ENCODE measurements around the gene RAB40B. TPM values are rescaled to one million over a fixed set of nuclear protein-coding genes. Genes with fewer than 3 reads are reported as not detected.
A peak's percentile ranks its signal among the peaks of the same experiment; 100 is the strongest.

The RAB40B gene
- total and polyA plus RNA-seq, 4 donors: 2.9 to 12.1 (median 10.5) TPM

DNA sequence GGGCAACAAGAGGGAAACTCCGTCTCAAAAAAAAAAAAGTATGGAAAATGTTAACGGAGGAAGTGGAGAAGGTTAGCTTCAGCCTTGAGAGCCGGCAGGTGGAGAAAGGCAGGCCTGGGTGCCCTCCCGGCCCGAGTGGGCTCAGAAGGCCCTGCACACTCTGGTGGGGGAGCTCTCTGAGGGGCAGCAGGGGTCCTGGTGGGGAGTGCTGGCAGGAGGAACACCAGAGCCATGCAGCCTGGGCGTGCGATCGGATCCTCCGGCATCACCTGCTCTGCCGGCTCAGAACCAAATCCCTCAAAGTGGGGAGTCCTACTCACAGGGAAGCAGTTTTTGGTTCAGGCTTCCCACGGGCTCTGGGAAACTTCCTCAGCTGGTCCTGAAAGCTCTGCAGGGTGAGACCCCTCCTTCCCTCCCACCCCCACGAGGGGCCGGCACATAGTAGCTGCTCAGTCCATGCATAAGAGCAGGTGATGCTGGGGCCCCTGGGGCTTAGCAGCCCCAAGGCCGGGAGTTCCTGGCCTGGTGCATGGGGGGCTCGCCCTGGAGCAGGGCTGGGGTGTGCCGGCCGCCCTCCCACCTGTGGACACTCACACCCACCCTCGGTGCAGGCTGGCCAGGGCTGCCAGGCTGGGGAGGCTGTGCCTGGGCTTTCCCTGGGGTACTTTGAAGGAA, 38.1 kb upstream of the RAB40B start:
- H3K36me3 ChIP-seq (ENCODE audit: control insufficient read depth in 4 of 4, insufficient read depth in 3 of 4, low read depth in 1 of 4, low read length in 3 of 4): peaks cover 0 to 18% (median 17%) of the 10 kb centered on the region in 4 donors
- no peak for TF ChIP-seq GABPA (IDR thresholded peaks at IDR 0.05 in 1 of 2, conservative IDR thresholded peaks at IDR 0.05 in 1 of 2)
- TF ChIP-seq EGR1 (IDR thresholded peaks at IDR 0.05; ENCODE audit: low read depth in 2 of 2): no peak
- TF ChIP-seq HNF4G (IDR thresholded peaks at IDR 0.05): no peak
- TF ChIP-seq SP1 (IDR thresholded peaks at IDR 0.05): no peak
- no peak for TF ChIP-seq RAD21 (IDR thresholded peaks at IDR 0.05)
- TF ChIP-seq MAX (IDR thresholded peaks at IDR 0.05): no peak
- no peak for TF ChIP-seq FOXA2 (IDR thresholded peaks at IDR 0.05)
- no peak for TF ChIP-seq TAF1 (conservative IDR thresholded peaks at IDR 0.05)
- no peak for TF ChIP-seq RXRA (IDR thresholded peaks at IDR 0.05)
- no peak for TF ChIP-seq ZBTB33 (IDR thresholded peaks at IDR 0.05)
- TF ChIP-seq HNF4A (conservative IDR thresholded peaks at IDR 0.05): no peak
- no peak for TF ChIP-seq NR2F2 (IDR thresholded peaks at IDR 0.05)
- TF ChIP-seq REST (IDR thresholded peaks at IDR 0.05): no peak
- no peak for DNase-seq (ENCODE audit: low spot score)
- peak overlapping the region; percentile 47 to 62 for H3K9ac ChIP-seq (ENCODE audit: low read depth in 1 of 2, low read length in 2 of 2)
- peak overlapping the region; percentile 14 to 91 (median 78) for H3K4me3 ChIP-seq (ENCODE audit: low read depth in 1 of 3, low read length in 3 of 3)
- no peaks in the 10 kb centered on the region for H3K27me3 ChIP-seq (ENCODE audit: control insufficient read depth in 4 of 4, insufficient read depth in 4 of 4, low read length in 3 of 4)
- peaks cover 15 to 44% (median 28%) of the 10 kb centered on the region in 4 donors for H3K4me1 ChIP-seq (ENCODE audit: control insufficient read depth in 4 of 4, insufficient read depth in 4 of 4, low read length in 3 of 4)
- peak overlapping the region; percentile 19 to 69 for H3K27ac ChIP-seq (ENCODE audit: low read depth in 1 of 2, low read length in 2 of 2)
- 54% methylated on average over 18 of the region's 18 CpGs for WGBS
- H3K9me3 ChIP-seq (ENCODE audit: control insufficient read depth in 4 of 4, low read length in 3 of 4): peaks cover 0 to 4% (median under 1%) of the 10 kb centered on the region in 4 donors

DNA sequence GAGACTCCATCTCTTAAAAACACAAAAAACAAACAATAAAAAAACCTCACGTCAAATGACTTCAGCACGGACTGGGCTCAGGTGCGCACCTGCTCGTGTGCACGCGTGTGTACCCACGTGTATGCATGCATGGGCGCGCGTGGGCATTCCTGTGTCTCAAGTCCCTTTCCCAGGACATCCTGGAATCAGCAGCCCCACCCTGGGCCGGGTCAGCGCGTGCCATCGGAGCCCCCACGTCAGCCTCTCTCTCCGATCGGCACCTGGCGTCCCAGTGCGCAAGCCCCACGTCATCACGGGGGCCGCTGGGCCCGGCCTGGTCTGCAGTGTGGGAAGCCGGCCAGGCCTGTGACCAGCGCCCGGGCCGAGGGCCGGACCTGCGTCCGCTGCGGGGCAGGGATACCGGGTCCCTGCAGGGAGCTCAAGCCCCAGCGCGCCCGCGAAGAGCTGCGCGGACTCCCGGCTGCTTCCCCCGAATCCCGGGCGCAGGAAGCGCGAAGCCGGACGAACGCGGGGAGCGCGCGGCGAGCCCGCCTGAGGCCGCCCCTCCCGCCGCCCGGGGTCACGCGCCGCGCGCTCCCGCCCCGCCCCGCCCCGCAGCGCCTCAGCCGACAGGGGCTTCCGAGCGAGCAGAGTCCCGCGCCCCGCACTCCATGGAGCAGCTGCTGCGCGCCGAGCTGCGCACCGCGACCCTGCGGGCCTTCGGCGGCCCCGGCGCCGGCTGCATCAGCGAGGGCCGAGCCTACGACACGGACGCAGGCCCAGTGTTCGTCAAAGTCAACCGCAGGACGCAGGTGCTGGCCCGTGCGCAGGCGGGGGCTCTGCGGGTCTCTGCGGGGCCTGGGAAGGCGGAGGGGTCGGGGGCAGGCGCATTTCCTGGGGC, 36.7 kb upstream of the RAB40B start, which contains the start of gene FN3K:
Gene FN3K (plus strand): TSS at position 629 of the 880 bp plus-strand sequence. CDS start 22 bp downstream, at position 651.
- peaks cover 0 to 16% (median 8%) of the 10 kb centered on the region in 4 donors for H3K36me3 ChIP-seq (ENCODE audit: control insufficient read depth in 4 of 4, insufficient read depth in 3 of 4, low read depth in 1 of 4, low read length in 3 of 4)
- no peaks in the 10 kb centered on the region for H3K27me3 ChIP-seq (ENCODE audit: control insufficient read depth in 4 of 4, insufficient read depth in 4 of 4, low read length in 3 of 4)
- peak; percentile 79 for DNase-seq (ENCODE audit: low spot score)
- H3K9ac ChIP-seq (ENCODE audit: low read depth in 1 of 2, low read length in 2 of 2): peak within 1 kb of the TSS; percentile 47 to 62
- peak within 1 kb of the TSS; percentile 69 to 76 for H3K27ac ChIP-seq (ENCODE audit: low read depth in 1 of 2, low read length in 2 of 2)
- WGBS: 4% methylated on average over 101 of the region's 101 CpGs
- peaks cover 13 to 36% (median 22%) of the 10 kb centered on the region in 4 donors for H3K4me1 ChIP-seq (ENCODE audit: control insufficient read depth in 4 of 4, insufficient read depth in 4 of 4, low read length in 3 of 4)
- peak within 1 kb of the TSS; percentile 75 to 91 (median 78) for H3K4me3 ChIP-seq (ENCODE audit: low read depth in 1 of 3, low read length in 3 of 3)
- peaks cover 0 to 1% (median 0%) of the 10 kb centered on the region in 4 donors for H3K9me3 ChIP-seq (ENCODE audit: control insufficient read depth in 4 of 4, low read length in 3 of 4)
- TF ChIP-seq JUND (IDR thresholded peaks at IDR 0.05) (no peak), ZBTB33 (IDR thresholded peaks at IDR 0.05) (no peak), EGR1 (IDR thresholded peaks at IDR 0.05; ENCODE audit: low read depth in 2 of 2) (no peak), TAF1 (conservative IDR thresholded peaks at IDR 0.05) (no peak), HNF4A (conservative IDR thresholded peaks at IDR 0.05) (no peak), RXRA (IDR thresholded peaks at IDR 0.05) (no peak), HNF4G (IDR thresholded peaks at IDR 0.05) (no peak), MAX (IDR thresholded peaks at IDR 0.05) (no peak), RAD21 (IDR thresholded peaks at IDR 0.05) (no peak), GABPA (IDR thresholded peaks at IDR 0.05 in 1 of 2, conservative IDR thresholded peaks at IDR 0.05 in 1 of 2) (no peak), CTCF (IDR thresholded peaks at IDR 0.05; ENCODE audit: low read depth, low read length, missing input control) (no peak)

Measured in liver (tissue), 9 donors.